Osteocyte (in vitro differentiated cells): ENCODE results near the gene PAOX. TPM values are rescaled to one million over a fixed set of nuclear protein-coding genes. Genes with fewer than 3 reads are reported as not detected.

Experiments used
- DNase-seq: peaks from one replicate; pipeline ENCODE4 v3.0.0; 2021; ENCODE audit warnings: mixed read lengths; ENCODE audit not compliant: unreplicated experiment; ENCODE audit errors: extremely low spot score
- H3K27ac Mint-ChIP-seq: one replicate; pipeline ENCODE4 v1.8.0; 2021; ENCODE audit warnings: mild to moderate bottlenecking, mixed read lengths; ENCODE audit not compliant: unreplicated experiment
- H3K27me3 Mint-ChIP-seq: one replicate; pipeline ENCODE4 v1.8.0; 2021; ENCODE audit warnings: mixed read lengths; ENCODE audit not compliant: unreplicated experiment
- H3K36me3 Mint-ChIP-seq: one replicate; pipeline ENCODE4 v1.8.0; 2021; ENCODE audit warnings: mixed read lengths; ENCODE audit not compliant: unreplicated experiment
- H3K4me1 Mint-ChIP-seq: one replicate; pipeline ENCODE4 v1.8.0; 2021; ENCODE audit warnings: mixed read lengths; ENCODE audit not compliant: unreplicated experiment
- H3K4me3 Mint-ChIP-seq: one replicate; pipeline ENCODE4 v1.8.0; 2021; ENCODE audit warnings: mild to moderate bottlenecking, moderate library complexity, mixed read lengths; ENCODE audit not compliant: unreplicated experiment
- H3K9me3 Mint-ChIP-seq: one replicate; pipeline ENCODE4 v1.8.0; 2021; ENCODE audit warnings: mixed read lengths; ENCODE audit not compliant: unreplicated experiment
- total RNA-seq: library from RNA; stranded (reverse); gene quantifications from 2 replicates; pipeline ENCODE4 v1.2.1, GENCODE V29; 2021
- TF ChIP-seq, protein P1 (sequence below): fragments of 200-600 bp; sonication (generic); IDR thresholded peaks from 2 replicates; pipeline ENCODE4 v1.5.0; 2021; ENCODE audit warnings: antibody characterized with exemption, mild to moderate bottlenecking, moderate library complexity

Gene PAOX
- total RNA-seq, 1 donor from 2014 or later = 8.7 TPM

- TF ChIP-seq, protein P1, sequence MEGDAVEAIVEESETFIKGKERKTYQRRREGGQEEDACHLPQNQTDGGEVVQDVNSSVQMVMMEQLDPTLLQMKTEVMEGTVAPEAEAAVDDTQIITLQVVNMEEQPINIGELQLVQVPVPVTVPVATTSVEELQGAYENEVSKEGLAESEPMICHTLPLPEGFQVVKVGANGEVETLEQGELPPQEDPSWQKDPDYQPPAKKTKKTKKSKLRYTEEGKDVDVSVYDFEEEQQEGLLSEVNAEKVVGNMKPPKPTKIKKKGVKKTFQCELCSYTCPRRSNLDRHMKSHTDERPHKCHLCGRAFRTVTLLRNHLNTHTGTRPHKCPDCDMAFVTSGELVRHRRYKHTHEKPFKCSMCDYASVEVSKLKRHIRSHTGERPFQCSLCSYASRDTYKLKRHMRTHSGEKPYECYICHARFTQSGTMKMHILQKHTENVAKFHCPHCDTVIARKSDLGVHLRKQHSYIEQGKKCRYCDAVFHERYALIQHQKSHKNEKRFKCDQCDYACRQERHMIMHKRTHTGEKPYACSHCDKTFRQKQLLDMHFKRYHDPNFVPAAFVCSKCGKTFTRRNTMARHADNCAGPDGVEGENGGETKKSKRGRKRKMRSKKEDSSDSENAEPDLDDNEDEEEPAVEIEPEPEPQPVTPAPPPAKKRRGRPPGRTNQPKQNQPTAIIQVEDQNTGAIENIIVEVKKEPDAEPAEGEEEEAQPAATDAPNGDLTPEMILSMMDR = no peak
- no peaks in the 10 kb centered on the region for H3K27me3 Mint-ChIP-seq
- peaks cover 17% of the 10 kb centered on the region for H3K36me3 Mint-ChIP-seq
- no peak overlapping the region for H3K27ac Mint-ChIP-seq
- no peak overlapping the region for H3K4me3 Mint-ChIP-seq
- DNase-seq = peak; percentile 75
- H3K9me3 Mint-ChIP-seq = no peaks in the 10 kb centered on the region
- H3K4me1 Mint-ChIP-seq = peaks cover 4% of the 10 kb centered on the region
These were observed 40.3 kb downstream of the PAOX start for GRCh38 chr10:133419211-133419950.

- Mint-ChIP-seq H3K4me3 (no peak overlapping the region), H3K27me3 (no peaks in the 10 kb centered on the region), H3K36me3 (peaks cover 17% of the 10 kb centered on the region), H3K4me1 (peaks cover 4% of the 10 kb centered on the region), H3K9me3 (no peaks in the 10 kb centered on the region), H3K27ac (no peak overlapping the region)
- TF ChIP-seq, protein P1 = no peak
- peak; percentile 80 for DNase-seq
These were observed 41.0 kb downstream of the PAOX start for GRCh38 chr10:133420028-133420427.

DNA sequence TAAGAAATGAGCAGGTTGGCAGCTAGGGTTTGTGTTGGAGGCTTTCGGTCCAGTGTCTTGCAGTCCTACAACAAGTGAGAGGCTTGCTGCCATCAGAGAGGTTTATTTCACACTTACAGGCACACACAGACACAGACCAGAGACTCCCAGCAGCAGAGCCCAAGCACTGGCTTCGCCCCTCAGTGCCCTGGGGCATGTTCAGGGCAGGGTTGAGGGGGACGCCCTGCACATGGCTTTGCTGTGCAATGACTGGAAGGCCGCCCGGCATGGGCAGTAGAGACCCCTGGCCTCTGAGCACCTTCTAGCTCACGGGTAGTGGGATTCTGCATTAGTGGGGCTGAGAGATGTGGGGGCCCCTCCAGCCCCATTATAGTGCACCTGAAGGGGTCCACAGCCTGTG, 41.5 kb downstream of the PAOX start:
- H3K9me3 Mint-ChIP-seq = no peaks in the 10 kb centered on the region
- no peak overlapping the region for H3K4me3 Mint-ChIP-seq
- no peaks in the 10 kb centered on the region for H3K27me3 Mint-ChIP-seq
- H3K27ac Mint-ChIP-seq = no peak overlapping the region
- TF ChIP-seq, protein P1 = no peak
- DNase-seq = peak; percentile 81
- peaks cover 12% of the 10 kb centered on the region for H3K36me3 Mint-ChIP-seq
- peaks cover 4% of the 10 kb centered on the region for H3K4me1 Mint-ChIP-seq

DNA sequence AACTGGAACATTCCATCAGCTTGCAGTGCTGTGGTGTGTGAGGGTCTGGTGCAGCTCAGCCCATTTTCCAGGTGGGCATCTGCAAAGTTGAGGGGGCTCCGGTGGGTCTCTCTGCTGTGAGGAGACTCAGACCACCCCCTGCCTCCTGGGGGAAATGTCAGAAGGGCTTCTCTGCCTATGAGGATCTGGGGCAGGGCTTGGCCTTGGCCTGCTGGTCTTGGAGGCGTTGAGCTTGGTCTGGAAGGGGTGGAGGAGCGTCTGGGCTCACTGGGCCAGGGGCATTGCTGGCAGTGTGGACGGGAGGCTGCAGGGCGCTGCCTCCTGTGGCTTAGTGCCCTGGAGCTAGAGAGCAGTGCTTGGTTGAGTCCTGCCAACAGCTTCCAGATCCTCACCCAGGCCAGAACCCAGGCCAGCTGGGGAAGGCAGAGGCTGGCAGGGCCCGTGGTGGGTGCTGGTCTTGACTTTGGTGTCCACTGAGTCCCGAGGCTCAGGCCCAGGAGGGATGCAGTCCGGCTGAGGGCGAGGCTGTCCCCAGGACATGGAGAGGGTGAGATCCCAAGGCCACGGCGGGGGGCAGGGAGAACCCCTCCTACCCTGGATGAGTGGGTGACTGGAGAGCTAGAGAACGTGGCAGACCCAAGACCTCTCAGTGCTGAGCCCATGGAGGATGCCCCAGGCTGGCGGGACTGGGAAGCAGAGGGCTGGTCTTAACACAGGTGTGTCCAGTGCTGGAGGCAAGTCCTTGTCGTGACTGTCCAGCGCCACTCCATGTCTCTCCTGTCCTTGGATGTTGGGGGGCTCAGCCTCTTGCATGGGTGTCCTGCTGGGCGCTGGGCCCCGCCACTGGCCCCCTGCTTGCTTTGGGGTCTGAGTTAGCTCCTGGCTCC, 42.5 kb downstream of the PAOX start:
- peak; percentile 78 for DNase-seq
- Mint-ChIP-seq H3K4me3 (no peak overlapping the region), H3K27me3 (no peaks in the 10 kb centered on the region), H3K27ac (no peak overlapping the region), H3K9me3 (no peaks in the 10 kb centered on the region), H3K36me3 (peaks cover 8% of the 10 kb centered on the region), H3K4me1 (peaks cover 4% of the 10 kb centered on the region)
- TF ChIP-seq, protein P1 = no peak

DNA sequence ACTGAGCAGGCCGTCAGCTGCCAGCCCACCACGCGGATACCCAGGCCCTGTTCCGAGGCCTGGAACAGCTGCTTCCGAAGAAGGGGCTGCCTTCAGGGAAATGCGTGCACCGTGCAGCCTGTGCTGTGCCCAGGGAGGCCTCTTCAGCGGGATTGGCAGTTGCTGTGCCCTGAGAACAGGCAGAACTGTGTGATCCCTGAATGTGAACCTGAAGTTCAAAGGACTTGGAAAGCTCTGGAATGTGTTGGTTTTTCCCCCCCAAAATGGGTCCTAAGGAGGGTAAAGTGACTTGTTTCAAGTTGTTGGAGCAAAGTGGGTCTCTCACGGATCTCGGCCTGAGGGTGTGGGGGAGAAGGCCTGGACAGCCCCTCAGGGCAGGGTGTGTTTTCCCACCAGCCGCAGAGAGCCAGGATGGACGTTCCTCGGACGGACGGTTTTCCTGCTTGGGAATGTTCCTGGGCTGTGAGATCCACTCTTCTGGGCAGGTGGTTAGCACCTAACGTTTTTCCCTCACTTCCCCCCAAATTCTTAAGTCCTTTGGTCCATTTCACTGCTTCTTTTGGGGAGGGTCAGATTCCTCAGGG, 43.3 kb downstream of the PAOX start:
- H3K36me3 Mint-ChIP-seq = peaks cover 8% of the 10 kb centered on the region
- H3K4me3 Mint-ChIP-seq = peak overlapping the region; percentile 38
- H3K4me1 Mint-ChIP-seq = peaks cover 4% of the 10 kb centered on the region
- H3K9me3 Mint-ChIP-seq = no peaks in the 10 kb centered on the region
- H3K27ac Mint-ChIP-seq = no peak overlapping the region
- DNase-seq = no peak
- H3K27me3 Mint-ChIP-seq = no peaks in the 10 kb centered on the region
- TF ChIP-seq, protein P1 = no peak
